GM10266 (cell line): Measurements from ENCODE around the gene MRPS22.

ENCODE experiments used
- DNase-seq: peaks from one replicate; pipeline ENCODE4 v3.0.0; 2012; ENCODE audit errors: extremely low spot score
- TF ChIP-seq, protein P1 (sequence below): IDR thresholded peaks from 2 replicates; pipeline ENCODE4 v1.5.1; 2012; ENCODE audit warnings: mild to moderate bottlenecking, low read depth; ENCODE audit not compliant: control insufficient read depth, insufficient read depth; ENCODE audit errors: missing control alignments

The MRPS22 gene

GRCh38 chr3:139301183-139301582 is 42.6 kb upstream of the MRPS22 start:
- no peak for DNase-seq
- TF ChIP-seq, protein P1, sequence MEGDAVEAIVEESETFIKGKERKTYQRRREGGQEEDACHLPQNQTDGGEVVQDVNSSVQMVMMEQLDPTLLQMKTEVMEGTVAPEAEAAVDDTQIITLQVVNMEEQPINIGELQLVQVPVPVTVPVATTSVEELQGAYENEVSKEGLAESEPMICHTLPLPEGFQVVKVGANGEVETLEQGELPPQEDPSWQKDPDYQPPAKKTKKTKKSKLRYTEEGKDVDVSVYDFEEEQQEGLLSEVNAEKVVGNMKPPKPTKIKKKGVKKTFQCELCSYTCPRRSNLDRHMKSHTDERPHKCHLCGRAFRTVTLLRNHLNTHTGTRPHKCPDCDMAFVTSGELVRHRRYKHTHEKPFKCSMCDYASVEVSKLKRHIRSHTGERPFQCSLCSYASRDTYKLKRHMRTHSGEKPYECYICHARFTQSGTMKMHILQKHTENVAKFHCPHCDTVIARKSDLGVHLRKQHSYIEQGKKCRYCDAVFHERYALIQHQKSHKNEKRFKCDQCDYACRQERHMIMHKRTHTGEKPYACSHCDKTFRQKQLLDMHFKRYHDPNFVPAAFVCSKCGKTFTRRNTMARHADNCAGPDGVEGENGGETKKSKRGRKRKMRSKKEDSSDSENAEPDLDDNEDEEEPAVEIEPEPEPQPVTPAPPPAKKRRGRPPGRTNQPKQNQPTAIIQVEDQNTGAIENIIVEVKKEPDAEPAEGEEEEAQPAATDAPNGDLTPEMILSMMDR = no peak

- no peak for DNase-seq
- TF ChIP-seq, protein P1 = no peak
These were observed 42.2 kb upstream of the MRPS22 start for GRCh38 chr3:139301654-139302053.

DNA sequence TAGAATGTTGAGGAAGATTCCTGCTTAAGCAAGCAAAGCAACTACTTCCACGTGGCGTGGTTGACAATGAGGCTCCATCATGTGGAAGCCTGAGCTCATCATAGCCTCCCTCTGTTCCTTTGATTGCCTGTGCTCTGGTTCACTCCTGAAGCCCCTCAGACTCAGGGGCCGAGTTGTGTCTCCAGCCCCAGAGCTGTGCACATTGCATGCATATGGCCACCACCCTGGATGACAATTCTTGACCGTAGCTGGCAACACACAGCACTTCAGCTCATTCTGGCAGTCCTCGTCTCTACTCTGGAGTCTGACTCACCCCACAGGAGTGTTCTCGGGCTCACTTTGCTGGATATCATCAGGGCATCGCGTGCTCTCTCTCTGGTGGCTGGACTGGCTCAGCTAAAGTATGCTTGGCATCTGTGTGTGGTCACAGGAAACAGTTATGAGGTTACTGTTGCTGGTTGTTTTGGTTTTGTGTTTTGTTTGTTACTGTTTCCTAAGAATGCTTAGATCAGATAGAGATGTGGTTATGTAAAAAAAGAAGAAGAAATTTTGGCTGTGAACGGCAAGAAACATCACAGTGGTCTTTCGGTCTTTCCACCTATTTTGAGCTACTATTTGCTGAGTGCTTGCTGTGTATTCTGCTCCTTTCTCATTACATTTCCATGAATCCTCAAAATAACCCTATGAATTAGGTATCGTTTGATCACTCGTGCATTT is 41.6 kb upstream of the MRPS22 start:
- DNase-seq = no peak
- TF ChIP-seq, protein P1 = no peak

GRCh38 chr3:139302801-139303113 is 41.1 kb upstream of the MRPS22 start:
- TF ChIP-seq, protein P1 = no peak
- no peak for DNase-seq

DNA sequence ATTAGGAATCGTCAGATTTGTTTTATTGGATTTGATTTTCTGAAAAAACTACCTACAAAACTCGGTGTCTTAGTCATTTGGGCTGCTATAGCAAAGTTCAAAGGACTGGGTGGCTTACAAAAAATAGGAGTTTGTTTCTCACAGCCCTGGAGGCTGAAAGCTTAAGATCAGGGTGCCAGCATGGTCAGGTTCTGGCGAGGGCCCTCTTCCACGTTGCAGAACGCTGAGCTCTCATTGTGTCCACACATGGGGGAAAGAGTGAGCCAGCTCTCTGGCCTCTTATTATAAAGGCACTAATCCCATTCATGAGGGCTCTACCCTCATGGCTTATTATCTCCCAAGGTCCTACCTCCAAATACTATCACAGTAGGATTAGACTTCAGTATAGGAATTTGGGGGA is 40.6 kb upstream of the MRPS22 start:
- DNase-seq = no peak
- TF ChIP-seq, protein P1 = no peak

DNA sequence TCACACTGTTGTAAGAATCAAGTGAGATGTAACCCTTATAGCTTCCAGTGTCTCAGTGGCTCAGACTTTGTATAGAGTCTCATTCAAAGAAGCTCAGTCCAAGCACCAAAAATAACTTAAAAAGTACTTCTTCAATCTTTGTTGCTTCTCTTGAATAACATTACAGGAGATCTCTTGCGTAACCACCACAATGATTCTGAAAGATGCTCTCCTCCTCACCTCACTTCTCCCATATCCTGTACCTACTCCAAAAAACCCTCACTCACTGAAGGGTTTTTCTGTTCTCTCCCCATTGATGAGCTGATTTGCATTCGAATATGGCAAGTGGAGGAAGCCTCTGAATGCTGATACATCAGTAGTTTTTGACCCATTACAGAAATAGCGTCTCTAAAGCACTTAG is 39.4 kb upstream of the MRPS22 start:
- TF ChIP-seq, protein P1 = no peak
- no peak for DNase-seq

- DNase-seq = no peak
These were observed 37.7 kb upstream of the MRPS22 start for GRCh38 chr3:139306078-139306477.

More at GRCh38 chr3:139306078-139306477, 37.7 kb upstream of the MRPS22 start:
- TF ChIP-seq, protein P1 = no peak
